ENCODE measurements around the gene LST1.

The LST1 gene

DNA sequence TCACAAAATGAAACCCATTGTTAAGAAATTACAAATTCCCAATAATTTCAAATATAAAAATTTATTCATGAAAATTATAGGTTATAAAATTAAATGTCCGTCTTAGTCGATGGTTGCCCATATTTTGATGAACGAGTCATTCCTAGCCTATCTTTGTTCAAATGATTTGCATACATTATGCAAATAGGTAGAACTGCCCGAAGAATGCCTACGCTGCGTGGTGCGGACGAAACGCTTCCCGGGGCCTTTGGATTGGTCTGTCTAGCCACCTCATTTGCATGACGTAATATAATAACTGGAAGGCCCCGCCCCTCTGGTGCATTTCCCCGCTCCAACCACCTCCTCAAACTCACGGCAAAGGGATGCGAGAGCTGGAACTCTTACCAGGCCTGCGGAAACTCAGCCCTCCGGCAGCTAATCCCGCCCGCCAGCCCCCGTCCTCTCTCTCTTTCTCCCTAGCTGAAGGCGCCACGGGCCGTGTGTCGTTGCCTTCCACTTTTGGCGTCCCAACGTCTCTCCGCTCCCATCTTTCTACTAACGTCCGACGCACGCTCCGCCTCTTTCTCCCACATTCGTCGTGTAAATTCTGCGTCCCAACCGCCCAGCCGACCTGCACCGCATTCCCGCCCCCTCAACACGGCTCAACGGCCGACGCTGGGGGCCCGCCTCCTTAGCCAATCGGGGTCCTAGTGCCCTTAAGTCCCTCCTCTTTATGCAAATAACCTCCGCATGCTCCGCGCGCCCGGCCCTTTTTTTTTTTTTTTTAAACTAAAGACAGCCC lies 33.9 kb downstream of the LST1 start:
- peak overlapping the region; percentile 95 for H3K27ac ChIP-seq
- TF ChIP-seq, protein P1, sequence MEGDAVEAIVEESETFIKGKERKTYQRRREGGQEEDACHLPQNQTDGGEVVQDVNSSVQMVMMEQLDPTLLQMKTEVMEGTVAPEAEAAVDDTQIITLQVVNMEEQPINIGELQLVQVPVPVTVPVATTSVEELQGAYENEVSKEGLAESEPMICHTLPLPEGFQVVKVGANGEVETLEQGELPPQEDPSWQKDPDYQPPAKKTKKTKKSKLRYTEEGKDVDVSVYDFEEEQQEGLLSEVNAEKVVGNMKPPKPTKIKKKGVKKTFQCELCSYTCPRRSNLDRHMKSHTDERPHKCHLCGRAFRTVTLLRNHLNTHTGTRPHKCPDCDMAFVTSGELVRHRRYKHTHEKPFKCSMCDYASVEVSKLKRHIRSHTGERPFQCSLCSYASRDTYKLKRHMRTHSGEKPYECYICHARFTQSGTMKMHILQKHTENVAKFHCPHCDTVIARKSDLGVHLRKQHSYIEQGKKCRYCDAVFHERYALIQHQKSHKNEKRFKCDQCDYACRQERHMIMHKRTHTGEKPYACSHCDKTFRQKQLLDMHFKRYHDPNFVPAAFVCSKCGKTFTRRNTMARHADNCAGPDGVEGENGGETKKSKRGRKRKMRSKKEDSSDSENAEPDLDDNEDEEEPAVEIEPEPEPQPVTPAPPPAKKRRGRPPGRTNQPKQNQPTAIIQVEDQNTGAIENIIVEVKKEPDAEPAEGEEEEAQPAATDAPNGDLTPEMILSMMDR (conservative IDR thresholded peaks at IDR 0.05): no peak

- TF ChIP-seq, protein P1 (conservative IDR thresholded peaks at IDR 0.05): no peak
Measured at GRCh38 chr6:31620586-31621319, 34.7 kb downstream of the LST1 start, which contains the start of gene PRRC2A. PRRC2A (plus strand) TSS chr6:31620715; CDS start chr6:31622790, 2,075 bp downstream.

DNA sequence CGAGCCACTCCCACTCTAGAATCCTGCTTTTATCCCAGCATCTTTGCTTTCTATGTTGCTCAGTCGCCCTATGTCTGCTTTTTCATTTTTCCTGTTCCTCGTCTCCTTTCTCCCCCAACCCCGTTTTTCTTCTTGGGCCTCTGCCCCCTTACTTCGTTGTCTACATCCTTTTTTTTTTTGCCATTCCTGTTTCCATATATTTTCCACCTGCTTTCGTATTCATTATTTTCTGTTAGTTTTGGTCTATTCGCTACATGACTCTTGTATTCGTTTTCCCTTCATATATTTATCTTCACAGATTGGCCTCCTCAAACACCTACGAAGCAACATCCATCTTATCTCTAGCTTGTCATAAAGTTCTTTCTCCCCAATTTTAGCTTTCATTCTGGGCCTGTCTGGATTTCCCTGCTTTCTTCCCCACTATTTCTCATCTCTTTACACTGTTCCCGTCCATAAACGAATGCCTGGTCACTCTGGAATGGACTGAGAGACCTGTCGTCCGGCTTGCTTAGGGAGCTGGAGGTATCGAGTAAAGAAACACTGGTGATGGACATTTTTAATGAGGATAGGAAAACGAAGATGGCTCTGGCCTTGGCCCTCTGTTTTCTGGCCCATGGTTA lies 35.4 kb downstream of the LST1 start:
- TF ChIP-seq, protein P1 (conservative IDR thresholded peaks at IDR 0.05): no peak
- peak overlapping the region; percentile 95 for H3K27ac ChIP-seq

More at GRCh38 chr6:31620586-31621319, 34.7 kb downstream of the LST1 start, which contains the start of gene PRRC2A:
- peak within 1 kb of the TSS; percentile 95 for H3K27ac ChIP-seq

GRCh38 chr6:31621991-31622390 lies 35.9 kb downstream of the LST1 start:
- TF ChIP-seq, protein P1 (conservative IDR thresholded peaks at IDR 0.05): no peak
- H3K27ac ChIP-seq: peak overlapping the region; percentile 95

GRCh38 chr6:31622684-31623091 lies 36.6 kb downstream of the LST1 start:
- peak overlapping the region; percentile 95 for H3K27ac ChIP-seq
- TF ChIP-seq, protein P1 (conservative IDR thresholded peaks at IDR 0.05): no peak

DNA sequence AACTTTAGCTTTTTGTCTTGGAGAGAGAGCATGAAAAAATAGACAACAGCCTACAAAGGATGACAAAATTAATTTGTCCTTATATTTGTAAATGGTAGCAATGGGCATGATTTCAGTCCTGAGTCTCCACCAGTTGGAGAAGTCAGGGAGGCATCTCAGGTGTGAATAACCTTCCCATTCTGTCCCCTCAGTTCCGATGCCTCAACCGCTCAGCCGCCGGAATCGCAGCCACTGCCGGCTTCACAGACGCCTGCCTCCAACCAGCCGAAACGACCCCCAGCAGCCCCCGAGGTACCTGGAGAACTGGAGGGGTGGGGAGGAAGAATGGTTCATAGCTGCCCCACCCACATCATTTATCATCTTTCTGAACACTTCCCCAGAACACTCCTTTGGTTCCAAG lies 38.0 kb downstream of the LST1 start:
- peak overlapping the region; percentile 95 for H3K27ac ChIP-seq
- TF ChIP-seq, protein P1 (conservative IDR thresholded peaks at IDR 0.05): no peak

DNA sequence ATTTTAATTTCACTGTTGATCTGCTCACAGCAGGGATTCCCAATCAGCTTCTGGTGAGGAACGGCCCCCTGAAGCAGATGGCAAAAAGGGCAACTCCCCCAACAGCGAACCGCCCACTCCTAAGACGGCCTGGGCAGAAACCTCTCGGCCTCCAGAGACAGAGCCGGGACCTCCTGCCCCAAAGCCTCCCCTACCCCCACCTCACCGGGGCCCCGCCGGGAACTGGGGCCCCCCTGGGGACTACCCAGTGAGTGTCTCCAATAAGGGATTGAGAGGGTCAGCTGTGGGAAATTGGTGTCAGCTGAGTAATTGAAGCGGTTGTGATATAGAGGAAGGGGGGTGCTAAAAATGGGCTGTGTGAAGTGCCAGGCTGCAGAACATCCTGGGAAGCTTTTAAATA lies 40.9 kb downstream of the LST1 start:
- TF ChIP-seq, protein P1 (conservative IDR thresholded peaks at IDR 0.05): no peak
- H3K27ac ChIP-seq: no peak overlapping the region
